Lower lobe of right lung (tissue), 2 donors: ENCODE results near the gene REPS2. TPM values are rescaled to one million over a fixed set of nuclear protein-coding genes. Genes with fewer than 3 reads are reported as not detected.

Source experiments
- ATAC-seq, 2 donors: fragments of 200-7000 bp; cut with Tn5 transposase; one replicate each; pipeline ENCODE4 v1.9.1; 2020 to 2022; ENCODE audit warnings: mild to moderate bottlenecking in 2 of 2, moderate library complexity in 2 of 2
- DNase-seq: peaks from one replicate; pipeline ENCODE4 v3.0.0-alpha.2; 2020
- H3K27ac ChIP-seq: fragments of 200-600 bp; one replicate; pipeline ENCODE4 v1.8.0; 2022
- H3K27me3 ChIP-seq: fragments of 200-600 bp; one replicate; pipeline ENCODE4 v1.8.0; 2022; ENCODE audit warnings: low read depth
- H3K36me3 ChIP-seq: fragments of 200-600 bp; one replicate; pipeline ENCODE4 v1.8.0; 2022; ENCODE audit warnings: mild to moderate bottlenecking
- H3K4me1 ChIP-seq: fragments of 200-600 bp; one replicate; pipeline ENCODE4 v1.8.0; 2022
- H3K4me3 ChIP-seq: fragments of 200-600 bp; one replicate; pipeline ENCODE4 v1.8.0; 2022; ENCODE audit warnings: mild to moderate bottlenecking
- H3K9me3 ChIP-seq: fragments of 200-600 bp; one replicate; pipeline ENCODE4 v1.8.0; 2022
- CTCF ChIP-seq: fragments of 200-600 bp; IDR thresholded peaks from one replicate; pipeline ENCODE4 v1.8.0; 2022; ENCODE audit warnings: antibody characterized with exemption, mild to moderate bottlenecking
- intact Hi-C: fragments of 100-400 bp; cut with DNase I; formaldehyde crosslinking; loops from one replicate; pipeline ENCODE4 v1.11.0; 2022
- total RNA-seq: library from RNA; stranded (reverse); fragmentation: NEBNext Ultra II Directional; extraction: Animal tissue kit (Norgen Biotek cat#: 25700); gene quantifications from one replicate; pipeline ENCODE4 v1.2.1, GENCODE V29; 2021
- donor health status: DM: no; HTN: yes; CAD: no; lungs with severe emphysema.

The REPS2 gene
- total RNA-seq, 1 donor from 2014 or later, result 18.5 TPM

DNA sequence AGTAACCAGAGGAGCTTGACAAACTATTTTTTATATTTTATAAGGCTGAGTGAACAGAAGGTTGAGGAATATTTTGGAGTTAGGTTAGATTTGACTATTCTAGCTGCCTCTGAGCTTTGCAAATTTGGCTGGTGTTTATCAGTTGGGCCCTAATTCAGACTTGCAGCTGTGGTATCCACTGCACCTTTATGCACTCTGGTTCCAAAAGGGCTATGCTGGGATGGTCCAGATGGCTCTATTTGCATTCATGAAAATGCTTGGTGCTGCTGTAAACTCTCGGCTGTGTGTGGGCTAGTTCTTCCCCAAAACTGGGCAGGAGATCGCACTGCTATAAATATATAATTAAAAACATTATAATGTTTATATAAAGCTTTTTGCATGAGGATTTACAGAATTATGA is 106.3 kb downstream of the REPS2 start:
- no peaks in the 10 kb centered on the region for H3K9me3 ChIP-seq
- DNase-seq (no peak), ATAC-seq (no peak)
- no peaks in the 10 kb centered on the region for H3K4me1 ChIP-seq
- intact Hi-C loops, result no loop called here
- H3K4me3 ChIP-seq, result no peak overlapping the region
- no peaks in the 10 kb centered on the region for H3K36me3 ChIP-seq
- TF ChIP-seq CTCF, result no peak
- no peaks in the 10 kb centered on the region for H3K27me3 ChIP-seq
- H3K27ac ChIP-seq, result no peak overlapping the region

GRCh38 chrX:17053502-17053901 is 107.0 kb downstream of the REPS2 start:
- no peaks in the 10 kb centered on the region for H3K36me3 ChIP-seq
- intact Hi-C loops, result no loop called here
- H3K4me3 ChIP-seq, result no peak overlapping the region
- H3K27ac ChIP-seq, result no peak overlapping the region
- DNase-seq (no peak), ATAC-seq (no peak)
- H3K27me3 ChIP-seq, result no peaks in the 10 kb centered on the region
- no peak for TF ChIP-seq CTCF
- H3K9me3 ChIP-seq, result no peaks in the 10 kb centered on the region
- H3K4me1 ChIP-seq, result no peaks in the 10 kb centered on the region

GRCh38 chrX:17056868-17057608 is 110.6 kb downstream of the REPS2 start:
- TF ChIP-seq CTCF, result no peak
- H3K4me3 ChIP-seq, result no peak overlapping the region
- H3K9me3 ChIP-seq, result no peaks in the 10 kb centered on the region
- H3K4me1 ChIP-seq, result no peaks in the 10 kb centered on the region
- H3K27ac ChIP-seq, result no peak overlapping the region
- DNase-seq, result no peak
- no peaks in the 10 kb centered on the region for H3K27me3 ChIP-seq
- intact Hi-C loops, result no loop called here
- no peak for ATAC-seq
- H3K36me3 ChIP-seq, result no peaks in the 10 kb centered on the region

- H3K4me3 ChIP-seq, result no peak overlapping the region
- no peaks in the 10 kb centered on the region for H3K36me3 ChIP-seq
- no peak for ATAC-seq
- intact Hi-C loops, result no loop called here
- no peak for TF ChIP-seq CTCF
- no peaks in the 10 kb centered on the region for H3K27me3 ChIP-seq
- DNase-seq, result no peak
- H3K9me3 ChIP-seq, result no peaks in the 10 kb centered on the region
- H3K27ac ChIP-seq, result no peak overlapping the region
- no peaks in the 10 kb centered on the region for H3K4me1 ChIP-seq
Observed at GRCh38 chrX:17062065-17062464, 115.6 kb downstream of the REPS2 start.

DNA sequence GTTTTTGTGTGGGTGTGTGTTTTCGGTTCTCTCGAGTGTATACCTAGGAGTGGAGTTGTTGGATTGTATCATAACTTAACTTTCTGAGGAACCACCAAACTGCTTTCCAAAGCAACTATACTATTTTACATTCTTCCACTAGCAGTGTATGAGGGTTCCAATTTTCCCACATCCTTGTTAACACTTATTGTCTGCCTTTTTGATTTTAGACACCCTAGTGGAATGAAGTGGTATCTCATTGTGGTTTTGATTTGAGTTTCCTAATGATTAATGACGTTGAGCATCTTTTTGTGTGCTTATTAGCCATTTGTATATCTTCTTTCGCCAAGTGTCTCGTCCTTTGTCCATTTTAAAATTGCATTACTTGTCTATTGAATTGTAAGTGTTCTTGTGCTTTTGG is 118.6 kb downstream of the REPS2 start:
- H3K9me3 ChIP-seq, result no peaks in the 10 kb centered on the region
- DNase-seq (no peak), ATAC-seq (no peak)
- no peak overlapping the region for H3K27ac ChIP-seq
- intact Hi-C loops, result no loop called here
- no peak for TF ChIP-seq CTCF
- no peaks in the 10 kb centered on the region for H3K27me3 ChIP-seq
- H3K4me1 ChIP-seq, result no peaks in the 10 kb centered on the region
- no peaks in the 10 kb centered on the region for H3K36me3 ChIP-seq
- H3K4me3 ChIP-seq, result no peak overlapping the region
